GM18858 (cell line): ENCODE measurements around the gene CAPZB.
A peak's percentile ranks its signal among the peaks of the same experiment; 100 is the strongest.

Experiments
- ATAC-seq: cut with Tn5 transposase; IDR thresholded peaks from one replicate; pipeline ENCODE4 v1.9.1; 2021; ENCODE audit not compliant: unreplicated experiment

The CAPZB gene

DNA sequence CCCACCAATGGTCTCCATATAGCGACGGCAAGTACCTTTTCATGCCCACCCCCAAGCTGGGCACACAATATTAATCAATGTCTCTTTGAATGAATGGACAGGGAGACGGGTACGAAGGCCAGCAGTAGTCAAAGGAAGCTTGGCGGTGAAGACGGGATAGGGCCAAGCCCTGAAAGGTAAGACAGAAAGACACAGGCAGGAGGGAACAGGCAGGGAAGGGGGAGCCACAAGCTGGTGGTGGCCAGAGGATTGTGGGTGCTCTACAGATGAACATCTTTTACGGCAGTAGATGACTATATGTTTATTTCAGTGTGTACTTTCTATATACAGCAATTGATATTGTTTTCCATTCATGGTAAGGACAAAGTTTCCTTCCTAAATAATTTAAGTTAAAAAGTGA, 16.3 kb downstream of the CAPZB start:
- ATAC-seq, result no peak

DNA sequence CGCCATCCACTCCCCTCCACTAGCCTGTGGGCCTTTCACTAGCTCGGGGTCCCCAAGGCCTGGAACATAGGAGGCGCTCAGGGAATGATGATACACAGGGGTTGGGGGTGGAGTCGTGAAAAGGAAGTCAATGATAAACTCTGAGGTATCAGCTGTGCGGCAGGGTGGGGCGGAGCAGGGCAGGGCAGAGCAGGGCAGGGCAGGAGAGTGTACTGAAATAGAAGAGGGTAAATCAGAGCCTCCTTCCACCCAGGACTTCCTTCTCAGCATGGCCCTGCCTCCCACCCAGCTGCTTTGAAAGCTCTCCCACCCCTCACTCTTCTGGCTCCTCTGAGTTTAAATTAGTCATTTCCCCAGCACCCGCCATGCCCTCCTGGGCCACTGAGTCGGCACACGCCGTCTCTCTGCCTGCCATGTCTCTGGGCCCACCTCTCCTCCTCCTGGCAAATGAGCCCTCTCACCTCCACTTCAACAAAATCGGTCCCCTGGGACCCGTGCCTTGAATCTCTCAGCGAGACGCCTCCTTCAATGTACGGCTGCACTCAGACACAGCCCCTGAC, 16.9 kb downstream of the CAPZB start:
- ATAC-seq, result no peak

DNA sequence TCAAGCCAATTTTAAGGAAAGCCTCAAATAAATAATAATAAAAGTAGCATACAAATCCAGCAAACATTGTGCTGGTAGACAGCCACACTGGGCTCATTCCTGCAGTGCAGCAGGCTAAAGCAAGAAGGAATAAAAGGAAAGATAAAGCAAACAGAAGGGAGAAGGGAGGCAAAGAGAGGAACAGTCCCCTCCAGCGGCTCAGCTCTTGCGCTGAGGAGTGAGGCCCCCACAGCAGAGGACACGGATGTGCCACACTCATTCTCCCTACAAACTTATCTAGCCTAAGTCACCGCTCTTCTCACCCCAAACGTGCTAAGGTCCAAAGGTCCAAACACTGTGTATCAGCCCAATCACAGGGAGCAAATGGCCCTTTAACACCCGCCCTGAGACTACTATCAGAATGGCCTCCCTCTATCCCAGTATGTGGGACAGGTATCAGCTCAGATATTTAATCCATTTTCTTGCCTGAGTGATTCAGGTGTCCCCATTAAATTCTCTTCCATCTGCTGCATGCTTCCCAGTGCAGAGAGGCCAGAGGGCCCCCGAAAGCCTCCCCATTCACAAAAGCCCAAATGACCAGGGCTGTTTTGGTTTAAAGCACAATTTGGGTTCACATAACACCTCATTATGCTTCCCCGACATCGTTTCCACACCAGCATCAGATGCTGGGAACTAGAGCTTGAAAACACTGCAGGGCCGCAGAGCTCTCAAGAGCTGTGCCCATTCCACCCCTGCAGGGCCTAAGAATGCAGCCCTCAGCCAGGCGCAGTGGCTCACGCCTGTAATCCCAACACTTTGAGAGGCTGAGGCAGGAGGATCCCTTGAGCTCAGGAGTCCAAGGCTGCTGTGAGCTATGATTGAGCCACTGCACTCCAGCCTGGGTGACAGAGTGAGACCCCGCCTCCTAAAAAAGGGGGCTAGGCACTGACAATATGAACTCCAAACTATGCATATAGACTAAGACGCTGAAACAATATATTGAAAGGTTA, 17.8 kb downstream of the CAPZB start:
- ATAC-seq, result no peak

DNA sequence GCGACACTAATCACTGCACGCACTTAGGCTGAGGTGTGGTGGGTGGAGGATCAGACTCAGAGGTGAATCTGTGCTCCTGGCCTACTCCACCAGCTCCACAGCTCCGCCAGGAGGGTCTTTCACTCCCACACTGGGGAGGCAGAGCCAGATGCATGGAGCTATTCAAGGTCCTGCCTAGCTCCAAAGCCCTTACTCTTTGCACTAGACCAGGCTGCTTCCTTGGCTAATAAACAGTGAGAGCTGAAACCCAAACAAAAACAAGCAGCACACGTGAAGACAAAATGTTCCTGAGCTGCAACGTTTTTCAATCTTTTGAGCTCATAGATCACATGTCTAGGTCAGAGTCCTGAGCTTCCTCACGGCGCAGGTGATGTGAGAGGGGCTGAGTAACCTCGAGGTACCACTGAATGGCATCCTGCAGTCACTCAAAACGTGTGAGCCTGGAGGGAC, 19.2 kb downstream of the CAPZB start:
- no peak for ATAC-seq

DNA sequence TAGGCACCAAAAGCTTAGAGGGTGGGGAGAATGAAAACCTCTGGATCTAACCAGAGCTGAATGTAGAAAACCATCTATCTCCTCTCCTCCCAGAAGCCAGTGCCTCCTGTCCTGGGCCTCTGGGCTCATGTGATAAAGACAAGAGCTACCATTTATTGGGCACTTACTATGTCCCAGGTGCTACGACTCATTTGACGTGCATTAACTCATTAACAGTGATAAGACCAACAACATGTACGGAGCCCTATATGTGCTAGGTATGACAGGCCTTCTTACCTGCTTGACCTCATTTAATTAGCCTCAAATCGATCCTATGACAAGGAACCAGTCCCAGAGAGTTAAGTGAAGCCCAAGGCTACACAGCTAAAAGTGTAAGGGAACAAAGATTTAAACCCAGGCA, 19.7 kb downstream of the CAPZB start:
- ATAC-seq, result no peak

DNA sequence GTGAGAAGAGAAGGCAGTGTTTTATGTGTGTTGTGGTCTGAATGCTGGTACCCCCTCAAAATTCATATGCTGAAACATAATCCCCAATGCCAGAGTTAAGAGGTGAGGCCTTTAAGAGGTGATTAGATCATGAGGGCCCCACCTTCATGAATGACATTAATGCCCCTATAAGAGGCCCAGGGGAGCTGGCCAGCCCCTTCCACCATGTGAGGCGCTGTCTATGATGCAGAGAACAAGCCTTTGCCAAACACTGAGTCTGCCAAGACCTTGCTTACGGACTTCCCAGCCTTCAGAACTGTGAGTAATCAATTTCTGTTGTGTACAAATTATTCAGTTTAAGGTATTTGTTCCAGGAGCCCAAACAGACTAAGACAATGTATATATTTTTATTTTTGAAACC, 20.2 kb downstream of the CAPZB start:
- ATAC-seq, result no peak

DNA sequence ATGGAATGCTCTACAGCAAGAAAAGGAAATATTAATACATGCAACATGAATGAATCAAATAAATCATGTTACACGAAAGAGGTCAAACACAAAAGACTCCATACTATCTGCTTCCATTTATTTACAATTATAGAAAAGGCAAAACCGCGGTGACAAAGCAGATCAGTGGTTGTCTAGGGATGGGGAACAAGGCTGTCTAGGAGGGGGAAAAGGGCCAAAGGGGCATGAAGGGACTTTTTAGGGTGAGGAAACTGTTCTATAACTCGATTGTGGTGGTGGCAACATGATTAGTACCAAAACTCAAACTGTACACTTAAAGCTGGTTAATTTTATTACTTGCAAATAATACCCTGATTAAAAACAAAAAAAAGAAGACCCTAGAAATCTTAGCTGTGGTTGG, 20.6 kb downstream of the CAPZB start:
- no peak for ATAC-seq

DNA sequence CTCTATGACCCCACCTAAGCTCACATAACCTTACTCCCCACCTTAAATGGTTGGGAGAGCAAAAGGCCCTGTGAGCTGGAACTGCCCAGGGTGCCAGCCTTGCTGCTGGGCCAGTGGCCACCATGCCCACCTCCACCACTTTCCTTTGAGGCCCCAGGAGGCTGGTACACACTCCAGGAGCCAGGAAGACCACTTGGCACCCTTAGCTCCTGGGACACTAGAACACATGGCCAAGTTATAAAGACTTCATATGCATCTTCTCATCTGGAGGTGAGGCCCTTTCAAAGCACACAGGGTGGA, 21.9 kb downstream of the CAPZB start:
- ATAC-seq, result no peak

DNA sequence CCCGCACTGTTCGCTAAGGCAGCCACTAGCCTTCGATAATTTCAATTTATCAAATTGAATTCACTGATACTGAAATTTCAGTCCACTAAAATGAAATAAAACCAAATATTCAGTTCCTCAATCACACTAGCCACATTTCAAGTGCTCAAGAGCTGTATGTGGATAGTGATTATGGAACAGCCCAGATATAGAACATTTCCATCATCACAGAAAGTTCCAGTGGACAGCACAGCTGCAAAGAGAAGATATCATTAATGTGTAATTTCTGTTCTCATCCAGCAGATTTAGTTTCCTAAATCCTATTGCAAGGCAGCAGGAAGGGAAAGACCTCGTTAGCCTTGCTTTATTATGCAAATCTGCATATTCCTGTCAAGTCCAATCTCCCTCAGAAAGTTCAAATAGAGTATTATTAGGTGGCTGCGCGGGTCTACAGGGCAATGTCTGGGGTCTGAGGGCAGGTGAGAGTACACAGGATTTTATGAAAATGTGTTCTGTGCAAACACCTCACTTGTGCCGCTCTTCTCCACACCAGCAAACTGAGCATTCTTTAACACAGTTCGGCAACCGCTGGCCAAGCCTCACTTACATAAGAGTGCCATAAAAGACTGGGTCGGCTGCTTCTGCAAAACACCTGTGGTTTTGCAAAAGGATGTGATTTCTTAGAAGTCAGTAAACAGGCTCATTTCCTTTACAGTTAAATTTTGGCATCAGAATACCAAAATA, 22.4 kb downstream of the CAPZB start:
- ATAC-seq, result peak; percentile 43

DNA sequence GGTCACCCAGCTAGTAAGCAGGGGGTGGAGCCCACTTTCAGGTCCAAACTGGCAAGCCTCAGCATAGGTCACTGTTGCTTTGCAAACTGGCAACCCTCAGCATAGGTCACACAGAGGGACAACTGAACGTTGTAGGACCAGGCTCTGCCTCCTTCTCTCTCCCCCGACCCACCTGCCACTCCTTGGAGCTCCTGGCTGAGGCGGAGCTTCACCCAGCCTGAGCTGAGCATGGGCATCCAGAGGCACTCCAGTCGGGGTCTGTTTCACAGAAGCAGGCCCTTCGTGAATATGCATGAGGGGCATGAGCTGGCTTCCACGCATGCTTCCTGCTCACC, 24.2 kb downstream of the CAPZB start:
- no peak for ATAC-seq

DNA sequence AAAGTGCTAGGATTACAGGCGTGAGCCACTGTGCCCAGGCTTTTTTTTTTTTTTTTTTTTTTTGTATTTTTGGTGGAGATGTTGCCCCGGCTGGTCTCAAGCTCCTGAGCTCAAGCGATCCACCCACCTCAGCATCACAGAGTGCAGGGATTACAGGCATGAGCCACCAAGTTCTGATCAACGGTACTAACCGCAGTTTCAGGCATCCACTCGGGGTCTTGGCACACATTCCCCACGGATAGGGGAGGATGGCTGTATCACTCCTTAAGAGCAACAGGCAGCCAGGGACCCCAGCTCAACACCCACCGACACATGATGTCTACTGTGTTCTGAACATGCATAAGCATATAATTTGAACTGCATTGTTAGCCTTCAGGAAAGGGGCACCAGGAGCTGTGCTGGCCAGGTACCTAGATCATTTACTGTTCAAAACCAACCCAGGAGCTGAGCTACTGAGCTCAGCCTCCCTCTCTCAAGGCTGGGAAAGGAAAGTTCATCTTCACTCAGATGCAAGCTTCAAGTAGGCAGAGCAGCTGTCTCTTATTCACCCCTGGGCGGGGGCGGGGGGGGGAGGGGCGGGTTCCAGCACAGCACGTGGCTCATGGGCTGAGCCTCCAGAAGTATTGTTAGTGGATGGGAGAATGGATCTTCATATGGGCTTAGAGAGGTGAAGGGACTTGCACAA, 24.7 kb downstream of the CAPZB start:
- no peak for ATAC-seq

DNA sequence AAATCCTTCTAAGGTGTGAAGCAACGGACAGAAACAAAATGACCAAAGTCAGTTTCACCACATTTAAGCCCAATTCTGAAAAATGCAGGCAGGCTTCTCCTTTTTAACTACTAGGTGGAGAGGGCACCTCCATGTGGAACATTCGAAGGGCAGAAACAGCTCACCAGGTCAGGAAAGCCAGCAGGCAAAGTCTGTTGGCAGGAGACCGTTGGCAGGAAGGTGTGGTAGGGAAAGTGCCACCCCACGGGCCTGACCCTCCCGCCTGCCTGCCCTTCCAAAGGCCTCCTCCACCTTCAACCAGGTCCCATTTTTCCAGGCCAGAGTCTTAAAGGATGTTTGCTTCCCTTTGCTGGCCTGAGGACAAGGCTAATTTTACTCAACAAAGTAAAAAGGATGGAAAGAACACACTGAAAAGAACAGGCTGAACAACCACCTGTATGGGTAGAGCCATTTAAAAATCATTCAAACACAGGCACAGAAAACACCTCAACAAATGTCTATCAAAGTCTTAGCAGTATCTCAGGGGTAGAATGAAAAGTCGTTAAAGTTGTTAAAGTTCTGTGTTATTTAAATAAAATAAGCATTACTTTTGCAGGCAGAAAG, 26.4 kb downstream of the CAPZB start:
- ATAC-seq, result no peak

DNA sequence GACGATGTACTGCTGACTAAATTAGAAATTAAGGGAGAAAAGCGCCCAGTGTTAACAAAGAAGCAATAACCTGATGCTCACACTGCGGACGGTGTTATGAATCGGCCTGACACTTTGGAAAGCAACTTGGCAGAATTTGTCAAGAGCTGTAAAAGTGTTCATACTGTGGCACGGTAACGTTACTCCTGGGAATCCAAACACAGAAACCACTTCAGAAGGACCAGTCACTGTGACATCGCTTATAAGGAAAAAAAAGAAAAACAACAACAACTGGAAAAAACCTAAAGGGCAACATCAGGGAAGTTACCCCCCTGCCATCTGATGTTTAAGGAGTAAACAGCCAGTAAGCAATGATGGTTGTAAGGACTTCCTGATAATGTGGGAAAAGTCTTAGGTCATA, 27.7 kb downstream of the CAPZB start:
- ATAC-seq, result no peak

DNA sequence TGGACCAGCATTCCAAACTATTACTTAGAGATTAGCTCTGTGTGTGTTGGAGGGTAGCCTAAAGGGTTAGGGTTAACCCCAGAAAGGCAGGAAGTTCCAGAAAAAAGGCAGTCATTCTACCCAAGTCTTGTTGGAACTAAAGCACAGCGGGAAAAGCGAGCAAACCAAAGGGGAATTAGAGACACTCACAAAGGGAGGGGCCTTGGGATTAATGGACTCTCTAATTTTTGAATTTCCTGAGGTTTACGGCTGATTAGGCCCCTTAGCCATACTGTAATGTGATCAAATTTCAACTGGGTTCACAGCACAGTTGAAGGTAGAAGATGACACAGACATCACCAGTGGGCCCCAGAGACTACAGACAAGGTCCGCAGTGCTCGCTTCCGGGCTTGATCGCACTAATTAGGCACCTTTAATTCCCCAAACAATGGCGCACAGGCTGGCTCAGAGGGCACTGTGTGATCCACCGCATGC, 28.3 kb downstream of the CAPZB start:
- no peak for ATAC-seq

DNA sequence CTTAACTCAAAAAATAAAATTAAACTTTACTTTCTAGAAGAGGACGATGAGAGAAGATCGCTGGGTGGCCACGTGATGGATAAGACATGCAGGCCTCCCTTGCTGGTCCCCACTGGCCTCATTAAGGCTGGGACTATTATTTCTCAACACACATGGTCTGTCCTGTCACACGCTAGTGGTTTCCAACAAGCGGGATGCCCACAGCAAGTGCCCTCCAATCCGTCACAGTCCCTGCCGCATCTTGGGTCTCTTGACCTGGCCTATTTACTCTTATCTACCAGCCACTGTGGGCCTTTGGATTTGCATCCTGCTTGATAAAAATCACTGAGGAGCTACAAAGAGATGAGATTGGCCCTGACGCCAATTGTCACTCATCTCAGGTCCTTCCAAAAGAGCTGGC, 30.0 kb downstream of the CAPZB start:
- ATAC-seq, result no peak

DNA sequence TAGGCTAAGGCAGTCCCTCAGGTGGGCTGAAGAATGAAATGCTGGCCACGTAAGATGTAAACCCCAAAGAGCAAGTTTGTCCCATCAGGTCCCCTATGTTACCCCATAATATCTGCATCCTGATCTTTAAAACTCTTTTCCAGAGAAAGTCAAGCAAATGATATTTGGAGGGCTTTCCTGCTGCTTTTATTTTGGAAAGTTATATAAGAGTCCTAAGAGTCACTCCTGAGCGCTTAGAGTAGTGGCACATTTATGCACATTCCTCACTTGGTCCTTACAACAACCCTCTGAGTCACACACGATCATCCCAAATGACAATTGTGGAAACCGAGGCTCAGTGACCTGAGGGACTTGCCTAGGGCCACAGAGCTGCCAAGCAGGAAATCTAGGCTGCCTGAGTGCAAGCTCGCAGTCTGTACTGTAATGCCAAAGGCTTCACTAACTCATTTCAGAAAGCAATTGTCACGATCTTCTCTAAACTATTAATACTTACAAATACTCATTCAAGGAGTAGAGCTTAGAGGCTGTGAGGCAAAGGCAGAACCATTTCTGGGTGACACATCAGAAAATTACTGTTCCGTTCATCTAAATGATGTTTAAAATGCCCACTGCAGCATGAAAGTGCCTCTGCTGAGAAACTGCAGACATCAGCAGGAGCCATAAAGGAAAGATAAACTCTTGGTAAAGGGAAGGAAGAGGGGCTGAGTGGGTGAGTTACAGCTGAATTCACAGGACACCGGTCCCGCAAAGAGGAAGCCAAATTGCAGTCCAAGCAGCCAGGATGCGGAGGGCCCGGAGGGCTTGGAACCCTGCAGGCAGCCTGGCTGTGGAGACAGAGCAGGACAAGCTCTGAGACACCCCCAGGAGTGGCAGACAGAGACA, 30.8 kb downstream of the CAPZB start:
- no peak for ATAC-seq

DNA sequence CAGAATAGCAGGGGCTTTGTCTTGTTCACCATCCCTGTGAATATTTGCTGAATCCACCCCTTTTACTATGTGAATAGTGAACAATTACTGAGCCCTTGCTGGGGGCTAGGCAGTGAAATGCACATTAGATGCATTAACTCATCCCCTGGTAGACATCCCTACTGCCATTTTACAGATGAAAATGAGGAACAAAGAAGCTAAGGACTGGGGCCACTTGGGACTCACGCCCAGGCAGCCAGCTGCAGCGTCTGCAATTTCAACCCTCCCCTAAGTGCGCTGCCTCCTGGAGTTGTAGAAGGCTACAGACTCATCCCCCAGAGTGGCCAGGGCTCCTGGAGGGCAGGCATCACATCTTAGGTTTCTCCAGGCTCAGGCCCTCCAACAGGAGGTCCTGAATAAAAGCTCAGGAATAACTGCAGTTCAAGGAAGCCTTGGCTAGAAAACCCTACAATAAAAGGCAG, 31.6 kb downstream of the CAPZB start:
- no peak for ATAC-seq

DNA sequence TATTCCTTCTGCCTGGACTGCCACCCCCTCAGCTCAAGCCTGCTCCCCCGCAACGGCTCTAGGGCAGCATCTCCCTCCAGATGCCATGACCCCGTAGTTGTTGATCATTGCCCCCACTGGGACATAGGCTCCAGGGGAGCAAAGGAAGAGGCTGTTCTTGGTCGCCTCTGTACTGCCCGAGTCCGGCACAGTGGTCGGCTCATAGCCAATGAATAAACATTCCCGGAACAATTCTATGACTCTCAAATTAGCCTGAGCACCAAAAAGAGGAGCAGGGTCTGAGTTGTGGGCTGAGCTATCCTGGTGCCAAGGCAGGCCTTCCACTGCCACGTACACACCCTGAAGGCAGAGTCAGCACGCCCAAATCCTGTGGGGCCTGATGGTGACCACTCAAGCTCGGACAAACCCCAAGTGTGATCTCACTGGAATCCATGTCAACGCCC, 33.1 kb downstream of the CAPZB start:
- ATAC-seq, result no peak

DNA sequence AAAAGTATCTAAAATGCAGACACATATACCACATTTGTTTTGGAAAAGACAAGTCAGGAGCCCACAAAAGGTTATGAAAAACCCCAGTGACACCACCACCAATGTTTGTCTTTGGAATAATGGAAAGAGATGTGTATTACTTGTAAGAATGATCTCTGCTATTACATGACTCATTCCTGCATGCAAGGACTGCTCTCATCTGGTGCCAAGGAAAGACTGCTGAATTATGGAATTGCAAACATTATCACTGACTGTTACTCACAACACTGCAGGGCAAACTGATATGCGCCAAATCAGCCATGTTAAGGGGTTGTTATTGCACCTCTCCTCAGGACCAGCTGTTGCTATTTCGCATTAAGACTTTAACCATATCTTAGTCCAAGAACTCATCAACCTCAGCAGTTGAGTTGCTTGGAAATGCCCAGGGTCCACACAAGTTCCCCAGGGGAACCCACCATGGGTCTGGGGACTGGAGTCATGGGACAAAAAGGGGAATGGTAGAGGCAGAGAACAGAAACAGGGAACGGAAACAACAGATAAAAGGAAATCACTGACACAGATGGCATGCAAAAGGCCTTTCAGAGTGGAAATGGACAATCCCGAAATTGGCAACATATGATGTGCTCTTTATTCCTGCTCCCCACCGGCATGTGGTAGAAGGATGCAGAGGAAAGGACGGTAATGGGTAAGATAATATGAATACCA, 34.4 kb downstream of the CAPZB start:
- ATAC-seq, result no peak
